NCI-H2107 treated with DMSO at 0.1 percent for 48 hours (cell line): ENCODE data around the gene CRAMP1.
"Not testable (repeated sequence)": the region's sequence is repeated elsewhere in the genome, so short reads cannot be mapped to it uniquely, and the experiment has no call there.

ENCODE experiments used
- DNase-seq: peaks from one replicate; lab custom pipeline; 2025; ENCODE audit not compliant: unreplicated experiment; lab: John Stamatoyannopoulos, UW

Gene CRAMP1

DNA sequence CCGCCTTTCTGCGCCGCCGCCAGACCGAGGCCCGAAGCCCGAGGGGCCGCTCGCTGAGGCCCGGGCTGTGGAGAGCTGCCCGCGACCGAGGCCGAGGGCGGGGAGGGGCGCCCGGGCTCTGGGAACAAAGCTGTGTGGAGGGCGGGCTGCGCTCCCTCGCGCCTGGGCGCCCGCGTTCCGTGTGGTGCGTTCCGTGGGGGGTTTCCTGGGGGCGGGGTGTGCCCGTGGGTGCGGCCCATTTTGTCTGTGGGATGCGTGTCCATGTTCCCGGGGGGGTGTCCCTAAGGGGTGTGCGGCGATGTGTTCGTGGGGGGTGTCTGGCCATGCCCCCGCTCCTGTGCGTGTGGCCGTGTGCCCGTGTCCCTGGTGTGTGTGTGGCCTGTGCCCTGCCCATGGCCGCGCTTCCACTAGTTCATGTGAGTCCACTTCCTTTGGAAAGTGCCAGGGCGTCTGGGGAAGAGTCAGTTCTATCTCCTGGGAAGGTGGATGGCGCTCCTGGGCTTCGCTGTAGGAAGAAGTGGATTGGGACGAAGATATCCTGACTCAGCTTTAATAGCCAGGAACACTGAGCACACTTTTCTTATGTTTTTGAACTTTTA, 66.4 kb downstream of the CRAMP1 start:
- DNase-seq, result no peak

DNA sequence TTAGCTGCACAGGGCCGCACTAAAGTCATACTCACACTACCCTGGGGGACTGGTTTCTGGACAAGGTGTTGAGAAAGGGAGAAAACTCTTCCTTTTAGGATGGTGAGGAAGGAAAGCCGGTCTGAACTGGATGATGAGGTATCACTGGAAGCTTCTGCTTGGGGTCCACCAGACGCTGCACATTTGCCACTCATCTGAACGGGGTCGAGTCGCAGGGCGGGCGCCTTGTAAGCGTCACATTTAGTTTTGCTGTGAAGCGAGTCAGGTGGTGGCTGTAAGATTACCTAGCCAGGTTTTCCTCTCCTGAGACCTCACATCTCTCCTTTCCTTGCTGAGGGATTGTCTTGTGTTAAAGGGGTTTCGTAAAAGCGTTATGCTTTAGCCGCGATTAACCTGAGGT, 68.2 kb downstream of the CRAMP1 start:
- no peak for DNase-seq

DNA sequence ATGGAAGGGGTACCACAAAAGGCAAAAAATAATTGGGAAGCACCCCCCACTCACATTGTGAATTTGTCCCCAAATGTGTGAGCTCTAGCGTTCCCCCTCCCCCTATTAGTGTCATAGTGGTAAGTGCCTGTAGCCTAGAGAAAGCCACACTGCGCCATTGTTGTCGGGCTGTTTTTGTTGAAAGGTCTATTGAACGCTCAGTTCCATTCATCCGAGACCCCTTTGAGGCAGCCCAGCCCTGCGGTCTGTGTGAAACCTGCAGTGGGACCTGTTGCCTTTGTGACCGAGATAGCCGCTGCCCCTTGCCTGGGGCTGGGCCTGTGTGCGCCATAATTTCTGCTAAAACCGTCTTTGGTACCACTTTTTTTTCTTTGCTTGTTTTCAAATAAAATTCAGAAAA, 68.9 kb downstream of the CRAMP1 start:
- no peak for DNase-seq

DNA sequence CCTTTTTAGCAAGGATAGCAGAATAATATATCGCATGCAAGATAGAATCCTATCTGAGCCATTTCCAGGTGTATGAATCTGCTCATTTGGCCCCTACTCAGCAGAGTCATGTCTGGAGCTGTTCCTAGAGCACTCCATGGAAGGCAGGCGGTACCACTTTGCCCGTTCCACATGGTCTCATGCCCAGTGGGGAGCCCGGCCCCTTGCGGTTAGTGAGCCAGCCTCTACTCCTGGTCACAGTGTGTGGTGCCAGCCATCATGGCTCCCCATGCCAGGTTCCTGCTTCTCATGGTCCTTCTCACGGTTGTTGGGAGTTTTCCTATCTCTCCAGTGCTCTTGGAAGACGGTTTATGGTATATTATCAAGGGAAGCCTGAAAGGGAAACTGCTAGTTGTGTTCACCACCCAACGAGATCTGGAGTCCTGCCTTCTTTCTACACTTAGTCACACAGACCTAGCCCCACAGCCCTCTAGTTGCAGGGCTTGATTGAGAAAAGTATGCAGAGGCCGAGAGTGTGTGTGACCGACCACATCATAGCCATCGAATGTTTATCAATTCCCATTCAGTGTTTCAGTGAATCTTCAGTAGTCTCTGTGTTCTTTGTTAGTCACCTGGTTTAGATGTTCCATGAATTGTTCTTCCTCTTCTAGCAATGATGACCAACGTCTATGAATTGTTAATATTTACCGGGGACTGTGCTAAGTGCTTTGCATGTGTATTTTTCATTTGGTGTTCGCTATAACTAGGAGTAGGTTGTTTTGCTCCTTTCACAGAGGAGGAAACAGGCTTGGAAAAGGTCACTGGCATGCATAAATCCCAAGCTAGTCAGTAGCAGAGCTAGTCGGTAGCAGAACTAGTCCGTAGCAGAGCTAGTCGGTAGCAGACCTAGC, 75.5 kb downstream of the CRAMP1 start:
- no peak for DNase-seq

DNA sequence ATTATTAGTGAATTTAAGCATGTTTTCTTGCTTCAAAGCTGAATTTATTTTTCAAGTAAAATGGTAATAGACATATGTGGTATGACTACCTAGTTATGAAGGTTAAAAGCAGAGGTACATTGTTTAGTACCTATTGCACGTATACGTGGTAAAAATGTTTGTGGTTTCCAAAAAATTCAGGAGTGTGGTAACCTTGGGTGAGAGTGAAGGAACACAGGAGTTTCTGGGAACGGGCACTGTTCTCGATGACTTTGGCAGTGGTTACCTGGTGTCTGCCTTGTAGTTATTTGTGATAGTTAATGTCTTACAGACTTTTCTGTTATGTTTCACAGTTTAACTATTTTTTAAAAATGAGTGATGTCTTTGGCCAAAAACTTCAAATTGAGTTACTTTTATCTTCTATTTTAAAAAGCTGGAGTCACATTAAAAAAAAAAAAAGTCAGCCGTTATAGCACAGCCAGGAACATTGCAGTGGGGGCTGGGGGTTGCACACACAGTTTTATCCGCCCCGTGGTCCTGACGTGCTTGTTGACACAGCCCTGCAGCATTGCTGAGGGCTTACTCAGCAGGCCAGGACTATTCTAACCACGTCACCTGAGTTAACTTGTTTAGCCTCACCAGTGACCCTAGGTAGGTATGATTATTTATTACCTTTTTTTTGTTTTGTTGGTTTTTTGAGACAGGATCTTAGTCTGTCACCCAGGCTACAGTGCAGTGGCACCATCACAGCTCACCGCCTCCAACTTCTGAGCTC, 76.8 kb downstream of the CRAMP1 start:
- no peak for DNase-seq

DNA sequence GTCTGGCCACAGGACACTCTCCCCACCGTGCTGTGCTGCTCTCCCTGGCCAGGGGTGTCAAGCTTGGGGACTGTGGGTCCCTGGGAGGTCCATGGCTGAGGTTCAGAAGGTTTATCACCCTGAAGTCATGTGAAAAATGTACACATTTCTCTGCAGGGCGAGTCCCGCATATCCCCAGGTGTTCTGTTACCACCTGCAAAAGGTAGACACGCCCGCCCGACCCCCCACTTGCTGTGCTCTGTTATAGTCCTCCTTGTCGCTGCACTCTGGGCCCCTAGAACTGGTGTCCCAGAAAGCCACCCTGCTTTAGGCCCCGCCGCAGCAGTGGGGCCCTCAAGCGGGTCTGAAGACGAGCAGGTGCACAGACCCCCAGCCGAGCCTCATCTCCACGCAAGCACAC, 77.7 kb downstream of the CRAMP1 start:
- DNase-seq, result no peak

DNA sequence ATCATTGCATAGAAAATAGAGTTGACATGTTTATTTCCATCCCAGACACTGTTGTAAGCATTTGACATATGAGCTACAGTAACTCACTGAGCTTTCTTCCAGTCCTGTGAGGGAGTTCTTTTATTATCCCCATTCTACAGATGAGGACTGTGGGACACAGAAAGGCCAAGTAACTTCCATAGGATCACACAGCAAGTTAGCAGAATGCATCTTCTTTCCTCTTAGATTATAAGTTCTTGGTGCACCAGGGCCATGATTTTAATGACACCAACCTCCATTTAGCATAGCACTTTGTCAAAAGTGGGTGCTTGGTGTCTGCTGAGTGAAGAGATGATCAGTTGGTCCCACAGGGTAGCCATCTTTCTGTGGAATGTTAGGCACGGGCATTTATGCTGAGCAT, 78.7 kb downstream of the CRAMP1 start:
- no peak for DNase-seq

DNA sequence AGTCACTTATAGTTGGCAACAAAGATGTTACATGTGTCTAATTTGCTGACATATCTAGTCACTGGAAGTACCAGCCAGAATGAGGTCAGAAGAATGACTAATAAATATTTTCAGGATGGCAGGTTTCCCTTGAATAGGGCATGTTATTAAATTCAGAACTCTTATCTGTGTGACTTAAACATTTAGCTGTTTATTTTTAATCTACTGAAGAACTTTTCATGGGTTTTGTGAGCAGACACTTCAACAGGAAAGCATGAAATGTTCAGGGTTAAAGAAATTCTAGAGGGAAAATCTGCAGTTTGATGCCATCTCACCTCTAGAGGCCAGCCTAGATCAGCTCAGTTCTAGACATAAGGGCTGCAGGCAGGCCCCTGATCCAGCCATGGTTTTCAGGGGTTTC, 79.1 kb downstream of the CRAMP1 start:
- no peak for DNase-seq

DNA sequence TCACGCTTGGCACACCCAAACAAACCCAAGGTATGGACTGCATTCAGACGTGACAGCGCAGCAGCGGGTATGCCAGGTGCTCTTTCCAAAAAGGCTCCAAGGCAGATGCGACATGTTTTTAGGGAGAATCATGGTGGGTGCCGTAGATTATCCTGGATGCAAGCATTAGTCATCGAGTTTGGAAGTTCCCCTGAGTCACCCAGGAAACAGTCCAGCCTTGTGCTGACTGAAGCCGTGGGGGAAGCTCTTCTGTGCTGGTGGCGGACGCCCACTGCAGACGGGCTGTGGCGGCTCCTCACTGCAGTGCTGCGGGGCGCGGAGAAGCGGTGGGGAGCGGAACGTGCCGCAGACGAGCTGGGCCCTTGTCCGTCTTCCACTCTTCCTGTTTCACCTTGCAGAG, 79.8 kb downstream of the CRAMP1 start:
- DNase-seq, result no peak

DNA sequence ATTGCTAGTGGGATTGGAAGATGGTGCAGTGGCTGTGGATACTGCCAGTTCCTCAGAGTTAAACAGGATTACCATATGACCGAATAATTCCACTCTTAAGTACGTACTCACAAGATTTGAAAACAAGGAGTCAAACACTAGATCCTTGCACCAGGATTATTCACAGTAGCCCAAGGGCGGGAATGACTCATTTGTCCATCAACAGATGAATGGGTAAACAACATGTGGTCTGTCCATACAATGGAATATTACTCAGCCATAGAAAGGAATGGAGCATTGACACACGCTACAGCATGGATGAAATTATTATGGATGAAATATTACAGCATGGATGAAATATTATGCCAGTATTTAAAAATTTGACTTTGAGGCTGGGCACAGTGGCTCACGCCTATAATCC, 84.7 kb downstream of the CRAMP1 start:
- DNase-seq, result no peak

DNA sequence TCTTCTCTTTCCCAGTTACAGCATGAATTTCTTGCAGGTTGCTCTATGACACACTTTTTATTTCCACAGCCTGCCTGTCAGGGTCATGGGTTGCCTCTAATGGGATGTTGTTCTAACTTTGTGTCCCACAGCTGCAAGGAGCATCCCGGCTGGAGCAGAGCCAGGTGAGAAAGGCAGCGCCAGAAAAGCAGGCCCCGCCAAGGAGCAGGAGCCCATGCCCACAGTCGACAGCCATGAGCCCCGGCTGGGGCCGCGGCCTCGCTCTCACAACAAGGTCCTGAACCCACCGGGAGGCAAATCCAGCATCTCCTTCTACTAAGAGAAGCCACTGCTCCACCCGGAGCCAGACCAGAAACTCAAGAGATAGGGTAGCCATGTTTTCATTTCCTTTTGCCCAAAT, 86.5 kb downstream of the CRAMP1 start:
- no peak for DNase-seq

DNA sequence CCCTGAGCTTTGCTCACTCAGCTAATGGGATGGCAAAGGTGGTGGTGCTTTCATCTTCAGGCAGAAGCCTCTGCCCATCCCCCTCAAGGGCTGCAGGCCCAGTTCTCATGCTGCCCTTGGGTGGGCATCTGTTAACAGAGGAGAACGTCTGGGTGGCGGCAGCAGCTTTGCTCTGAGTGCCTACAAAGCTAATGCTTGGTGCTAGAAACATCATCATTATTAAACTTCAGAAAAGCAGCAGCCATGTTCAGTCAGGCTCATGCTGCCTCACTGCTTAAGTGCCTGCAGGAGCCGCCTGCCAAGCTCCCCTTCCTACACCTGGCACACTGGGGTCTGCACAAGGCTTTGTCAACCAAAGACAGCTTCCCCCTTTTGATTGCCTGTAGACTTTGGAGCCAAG, 88.1 kb downstream of the CRAMP1 start:
- no peak for DNase-seq

DNA sequence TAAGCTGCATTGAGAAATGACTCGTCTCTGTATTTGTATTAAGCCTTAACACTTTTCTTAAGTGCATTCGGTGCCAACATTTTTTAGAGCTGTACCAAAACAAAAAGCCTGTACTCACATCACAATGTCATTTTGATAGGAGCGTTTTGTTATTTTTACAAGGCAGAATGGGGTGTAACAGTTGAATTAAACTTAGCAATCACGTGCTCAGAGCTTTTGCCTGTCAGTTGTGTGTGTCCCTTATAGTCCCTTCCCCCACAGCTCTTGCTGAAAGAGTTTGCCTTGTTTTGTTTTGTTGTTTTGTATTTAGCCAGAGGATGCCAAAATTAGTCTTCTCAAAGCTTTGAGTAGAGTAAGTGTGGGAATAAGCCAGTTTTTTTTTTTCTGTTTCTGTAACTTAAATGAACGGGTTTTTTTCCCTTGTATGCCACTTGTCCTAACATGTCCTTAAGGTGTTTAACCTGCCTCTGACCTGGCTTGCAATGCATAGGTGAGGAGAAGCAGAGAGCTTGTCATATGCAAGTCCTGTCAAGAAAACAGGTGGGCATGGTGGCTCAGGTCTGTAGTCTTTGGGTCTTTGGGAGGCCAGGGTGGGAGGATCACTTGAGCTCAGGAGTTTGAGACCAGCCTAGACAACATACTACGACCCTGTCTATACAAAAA, 89.2 kb downstream of the CRAMP1 start:
- no peak for DNase-seq

DNA sequence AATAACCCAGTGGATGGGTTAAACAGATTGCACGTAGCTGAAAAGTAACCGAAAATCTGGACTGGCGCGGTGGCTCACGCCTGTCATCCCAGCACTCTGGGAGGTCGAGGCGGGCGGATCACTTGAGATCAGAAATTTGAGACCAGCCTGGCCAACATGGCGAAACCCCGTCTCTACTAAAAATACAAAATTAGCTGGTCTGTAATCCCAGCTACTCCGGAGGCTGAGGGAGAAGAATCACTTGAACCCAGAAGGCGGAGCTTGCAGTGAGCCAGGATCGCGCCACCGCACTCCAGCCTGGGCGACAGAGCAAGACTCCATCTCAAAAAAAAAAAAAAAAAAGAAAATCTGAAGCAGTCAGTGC, 93.1 kb downstream of the CRAMP1 start:
- DNase-seq, result not testable (repeated sequence)

DNA sequence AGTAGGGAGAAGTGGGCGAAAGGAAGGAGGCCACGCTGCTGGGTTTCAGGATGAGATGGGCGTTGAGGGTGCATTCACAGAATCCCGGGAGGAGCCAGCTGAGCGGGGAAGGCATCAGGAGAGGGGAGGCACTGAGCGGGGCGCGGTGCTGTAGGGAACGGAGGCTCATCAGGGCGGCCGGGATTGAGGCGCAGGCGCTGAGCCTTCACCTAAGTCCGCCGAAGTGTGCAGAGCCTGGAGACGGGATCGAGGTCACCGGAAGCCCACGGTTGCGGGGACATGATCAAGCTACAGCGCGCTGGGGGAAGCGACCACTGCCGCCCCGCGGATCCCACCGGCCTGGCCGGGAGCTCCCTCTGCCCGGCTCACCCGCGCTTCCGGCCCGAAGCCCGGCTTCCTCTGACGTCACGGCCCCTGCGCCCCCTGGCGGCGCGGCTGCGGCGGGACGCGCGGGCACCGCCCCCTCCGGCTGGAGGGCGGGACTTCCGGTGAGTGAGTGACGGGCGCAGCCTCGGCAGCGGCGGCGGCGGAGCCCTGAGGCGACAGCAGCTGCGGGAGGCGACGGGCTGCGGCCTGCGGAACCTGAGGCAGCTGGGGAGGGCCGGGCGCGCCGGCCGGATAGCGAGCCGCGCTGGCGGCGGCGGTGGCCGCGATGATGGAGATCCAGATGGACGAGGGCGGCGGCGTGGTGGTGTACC, 93.7 kb downstream of the CRAMP1 start, which contains the start of gene MAPK8IP3:
Gene MAPK8IP3, plus strand, starts transcription at position 508 of the 698 bp plus-strand sequence. Its CDS starts 145 bp downstream, at position 653.
- peak; percentile 41 for DNase-seq

DNA sequence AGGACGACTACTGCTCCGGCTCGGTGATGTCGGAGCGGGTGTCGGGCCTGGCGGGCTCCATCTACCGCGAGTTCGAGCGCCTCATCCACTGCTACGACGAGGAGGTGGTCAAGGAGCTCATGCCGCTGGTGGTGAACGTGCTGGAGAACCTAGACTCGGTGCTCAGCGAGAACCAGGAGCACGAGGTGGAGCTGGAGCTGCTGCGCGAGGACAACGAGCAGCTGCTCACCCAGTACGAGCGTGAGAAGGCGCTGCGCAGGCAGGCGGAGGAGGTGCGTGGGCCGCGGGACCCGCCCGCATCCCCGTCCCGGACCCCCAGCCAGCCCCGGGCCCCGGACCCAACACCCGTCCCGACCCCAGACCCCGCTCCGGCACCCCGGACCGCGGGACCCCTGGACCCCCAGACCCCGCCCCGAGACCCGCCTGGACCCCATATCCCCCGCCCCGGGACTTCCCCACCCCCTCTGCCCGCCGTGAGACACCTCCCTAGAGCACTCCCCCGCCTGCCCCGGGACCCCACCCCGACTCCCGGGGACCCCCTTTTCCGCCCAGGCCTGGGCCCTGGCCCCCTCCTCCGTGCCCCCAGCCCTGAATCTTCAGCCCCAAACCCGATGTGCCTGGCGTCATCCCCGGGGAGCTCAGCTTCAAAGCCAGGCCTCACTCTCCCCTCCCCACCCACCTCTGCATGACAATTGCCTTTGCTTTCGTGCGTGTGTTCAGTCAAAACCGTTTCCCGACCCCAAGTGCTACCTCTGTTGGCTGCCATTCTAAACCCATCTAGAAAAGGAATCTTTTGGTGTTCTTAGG, 94.4 kb downstream of the CRAMP1 start:
- no peak for DNase-seq

DNA sequence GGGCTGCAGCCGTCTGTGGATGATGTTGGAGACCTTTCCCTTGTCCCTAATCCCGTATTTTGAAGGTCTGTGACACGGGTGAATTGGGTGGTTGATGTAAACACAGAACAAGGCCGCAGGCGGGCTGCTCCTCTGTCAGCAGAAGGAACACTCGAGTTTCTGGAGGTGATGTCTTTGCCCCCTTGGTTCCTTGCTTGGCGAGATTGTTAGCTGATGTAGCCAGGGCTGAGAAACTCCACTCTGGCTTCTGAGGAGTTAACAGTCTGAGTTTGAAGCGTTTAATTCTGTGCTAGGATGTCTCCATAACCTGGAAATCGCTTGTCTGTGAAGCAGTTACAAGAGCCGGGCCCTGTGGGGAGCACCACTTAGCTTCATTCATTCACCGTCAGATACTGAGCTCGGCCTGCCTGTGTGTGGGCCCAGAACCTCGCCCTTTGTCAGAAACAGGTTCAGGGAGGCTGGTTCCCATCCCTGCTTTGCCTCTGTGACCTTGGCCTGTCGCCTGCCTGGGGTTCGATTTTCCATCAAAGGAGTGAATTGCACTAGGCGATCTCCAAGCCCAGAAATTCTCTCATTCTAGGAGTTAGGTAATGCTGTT, 95.1 kb downstream of the CRAMP1 start:
- DNase-seq, result no peak

DNA sequence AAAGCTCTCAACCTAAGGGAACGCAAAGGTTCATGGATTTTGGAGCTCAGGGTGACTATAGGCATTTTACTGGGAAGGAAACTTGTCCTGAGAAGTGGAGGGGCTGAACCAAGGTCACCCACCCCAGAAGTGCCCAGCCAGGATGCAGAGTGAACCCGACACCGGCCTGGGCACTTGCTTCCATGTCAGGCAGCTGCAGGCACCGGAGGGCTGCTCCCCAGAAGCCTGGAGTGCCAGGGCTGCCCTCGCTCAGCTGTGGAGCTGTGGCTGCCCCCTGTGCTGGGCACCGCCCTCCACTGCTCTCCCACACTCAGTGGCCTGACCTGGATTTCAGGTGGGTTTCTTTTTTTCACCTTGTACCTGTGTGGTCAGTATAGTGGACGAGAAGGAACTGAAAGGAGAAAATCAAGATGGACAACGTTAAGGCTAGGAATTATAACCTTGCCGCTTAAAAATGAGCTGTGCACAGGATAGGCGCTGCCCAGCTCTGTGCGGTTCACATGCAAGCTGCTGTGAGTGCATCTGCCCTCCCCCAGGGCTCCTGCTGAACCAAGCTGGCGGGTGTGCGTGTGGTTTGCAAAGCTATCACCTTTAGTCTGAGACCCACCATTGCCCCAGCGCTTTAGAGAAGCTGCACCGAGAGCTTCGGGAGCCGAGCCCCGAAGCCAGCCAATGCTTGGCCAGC, 96.1 kb downstream of the CRAMP1 start:
- no peak for DNase-seq

DNA sequence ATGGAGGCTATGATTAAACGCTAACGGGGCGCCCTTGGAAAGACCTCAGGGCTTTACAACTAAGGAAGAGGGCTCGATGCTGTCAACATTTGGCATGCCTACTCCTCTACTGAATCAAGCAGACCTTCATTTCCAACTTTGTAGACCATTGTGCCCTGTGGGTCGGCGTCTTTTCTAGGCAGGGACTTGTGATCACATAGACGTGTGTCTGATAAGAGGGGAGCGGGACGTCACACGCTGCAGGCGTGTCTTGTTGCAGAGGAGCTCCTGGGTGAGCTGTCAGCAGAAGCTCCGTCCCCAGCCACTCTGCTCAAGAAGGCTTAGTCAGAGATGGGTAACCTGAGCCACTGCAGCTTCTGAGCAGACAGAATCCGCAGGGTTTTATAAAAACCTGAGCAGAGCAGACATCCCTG, 96.6 kb downstream of the CRAMP1 start:
- peak; percentile 70 for DNase-seq
